ENCODE results near the gene PBX3.

The PBX3 gene

GRCh38 chr9:125964702-125965225 lies 217.6 kb downstream of the PBX3 start:
- no peak for TF ChIP-seq CTCF (IDR thresholded peaks at IDR 0.05; ENCODE audit: low read depth, low read length, poor library complexity, severe bottlenecking)
- TF ChIP-seq EZH2phosphoT487 (IDR thresholded peaks at IDR 0.05; ENCODE audit: borderline replicate concordance, low read length) = no peak
- no peaks in the 10 kb centered on the region for H4K20me1 ChIP-seq (ENCODE audit: control insufficient read depth, insufficient read depth, low read depth, low read length)
- H3F3A ChIP-seq (ENCODE audit: control insufficient read depth, insufficient read depth) = no peaks in the 10 kb centered on the region
- H3K27me3 ChIP-seq (ENCODE audit: control insufficient read depth, low read length) = no peaks in the 10 kb centered on the region
- H3K79me2 ChIP-seq (ENCODE audit: control insufficient read depth, low read length) = no peaks in the 10 kb centered on the region
- peaks cover 12% of the 10 kb centered on the region for H3K36me3 ChIP-seq (ENCODE audit: control insufficient read depth, low read length)
- no peak overlapping the region for H3K4me2 ChIP-seq (ENCODE audit: low read length)
- H3K9me3 ChIP-seq (ENCODE audit: control insufficient read depth, insufficient read depth, low read length) = no peaks in the 10 kb centered on the region
- peaks cover 17% of the 10 kb centered on the region for H3K4me1 ChIP-seq (ENCODE audit: control insufficient read depth, low read length)
- H3K27ac ChIP-seq (ENCODE audit: low read depth, low read length) = no peak overlapping the region
- no peak overlapping the region for H3K4me3 ChIP-seq (ENCODE audit: low read length)
- H3K9me2 ChIP-seq (replicated peaks; ENCODE audit: control insufficient read depth, low read length) = no peaks in the 10 kb centered on the region

- H3F3A ChIP-seq (ENCODE audit: control insufficient read depth, insufficient read depth) = no peaks in the 10 kb centered on the region
Measured at GRCh38 chr9:125965477-125965876, 218.3 kb downstream of the PBX3 start.

GRCh38 chr9:125966466-125966865 lies 219.3 kb downstream of the PBX3 start:
- no peaks in the 10 kb centered on the region for H3K79me2 ChIP-seq (ENCODE audit: control insufficient read depth, low read length)
- TF ChIP-seq EZH2phosphoT487 (IDR thresholded peaks at IDR 0.05; ENCODE audit: borderline replicate concordance, low read length) = no peak
- TF ChIP-seq CTCF (IDR thresholded peaks at IDR 0.05; ENCODE audit: low read depth, low read length, poor library complexity, severe bottlenecking) = no peak
- H3K9me2 ChIP-seq (replicated peaks; ENCODE audit: control insufficient read depth, low read length) = no peaks in the 10 kb centered on the region
- H3K36me3 ChIP-seq (ENCODE audit: control insufficient read depth, low read length) = peaks cover 9% of the 10 kb centered on the region
- H3K27me3 ChIP-seq (ENCODE audit: control insufficient read depth, low read length) = no peaks in the 10 kb centered on the region
- H4K20me1 ChIP-seq (ENCODE audit: control insufficient read depth, insufficient read depth, low read depth, low read length) = no peaks in the 10 kb centered on the region
- peaks cover 17% of the 10 kb centered on the region for H3K4me1 ChIP-seq (ENCODE audit: control insufficient read depth, low read length)
- H3K9me3 ChIP-seq (ENCODE audit: control insufficient read depth, insufficient read depth, low read length) = no peaks in the 10 kb centered on the region
- no peak overlapping the region for H3K4me3 ChIP-seq (ENCODE audit: low read length)
- no peak overlapping the region for H3K4me2 ChIP-seq (ENCODE audit: low read length)
- no peak overlapping the region for H3K27ac ChIP-seq (ENCODE audit: low read depth, low read length)
- H3F3A ChIP-seq (ENCODE audit: control insufficient read depth, insufficient read depth) = no peaks in the 10 kb centered on the region

More at GRCh38 chr9:125965477-125965876, 218.3 kb downstream of the PBX3 start:
- Histone ChIP-seq H3K4me1 (ENCODE audit: control insufficient read depth, low read length) (peaks cover 17% of the 10 kb centered on the region), H3K4me3 (ENCODE audit: low read length) (no peak overlapping the region), H3K9me2 (replicated peaks; ENCODE audit: control insufficient read depth, low read length) (no peaks in the 10 kb centered on the region), H3K79me2 (ENCODE audit: control insufficient read depth, low read length) (no peaks in the 10 kb centered on the region), H3K27me3 (ENCODE audit: control insufficient read depth, low read length) (no peaks in the 10 kb centered on the region), H3K9me3 (ENCODE audit: control insufficient read depth, insufficient read depth, low read length) (no peaks in the 10 kb centered on the region), H3K27ac (ENCODE audit: low read depth, low read length) (no peak overlapping the region), H4K20me1 (ENCODE audit: control insufficient read depth, insufficient read depth, low read depth, low read length) (no peaks in the 10 kb centered on the region), H3K4me2 (ENCODE audit: low read length) (no peak overlapping the region), H3K36me3 (ENCODE audit: control insufficient read depth, low read length) (peaks cover 12% of the 10 kb centered on the region)
- TF ChIP-seq EZH2phosphoT487 (IDR thresholded peaks at IDR 0.05; ENCODE audit: borderline replicate concordance, low read length) (no peak), CTCF (IDR thresholded peaks at IDR 0.05; ENCODE audit: low read depth, low read length, poor library complexity, severe bottlenecking) (no peak)
